Activated T-cell treated with anti-CD3 and anti-CD28 coated beads, Interleukin-2, amount 50 U/mL, for 24 hours (primary cell): ENCODE measurements around the gene DDX39A.

Source experiments
- DNase-seq: peaks from one replicate; pipeline ENCODE4 v3.0.0-alpha.2; 2020
- H3K27ac Mint-ChIP-seq: 2 replicates; pipeline ENCODE4 v1.8.0; 2020; ENCODE audit warnings: mild to moderate bottlenecking, mixed read lengths
- H3K27me3 Mint-ChIP-seq: 2 replicates; pipeline ENCODE4 v1.8.0; 2020; ENCODE audit warnings: mixed read lengths
- H3K36me3 Mint-ChIP-seq: 2 replicates; pipeline ENCODE4 v1.8.0; 2020; ENCODE audit warnings: low read depth, mixed read lengths
- H3K4me1 Mint-ChIP-seq: 2 replicates; pipeline ENCODE4 v1.8.0; 2020; ENCODE audit warnings: low read depth, mixed read lengths
- H3K4me3 Mint-ChIP-seq: 2 replicates; pipeline ENCODE4 v1.8.0; 2020; ENCODE audit warnings: mild to moderate bottlenecking, moderate library complexity, mixed read lengths
- H3K9me3 Mint-ChIP-seq: 2 replicates; pipeline ENCODE4 v1.8.0; 2020; ENCODE audit warnings: mixed read lengths

DDX39A gene

GRCh38 chr19:14441041-14441938, 22.1 kb upstream of the DDX39A start:
- Mint-ChIP-seq H3K36me3 (peaks cover 75% of the 10 kb centered on the region), H3K27ac (peak overlapping the region; percentile 35), H3K4me3 (peak overlapping the region; percentile 87), H3K9me3 (no peaks in the 10 kb centered on the region), H3K27me3 (no peaks in the 10 kb centered on the region), H3K4me1 (peaks cover 44% of the 10 kb centered on the region)
- no peak for DNase-seq

- Mint-ChIP-seq H3K27me3 (no peaks in the 10 kb centered on the region), H3K4me1 (peaks cover 47% of the 10 kb centered on the region), H3K9me3 (no peaks in the 10 kb centered on the region), H3K4me3 (peak overlapping the region; percentile 87), H3K27ac (peak overlapping the region; percentile 94), H3K36me3 (peaks cover 67% of the 10 kb centered on the region)
- DNase-seq: peak; percentile 85
These were observed 20.9 kb upstream of the DDX39A start for GRCh38 chr19:14440049-14440448.

GRCh38 chr19:14439014-14439413, 19.9 kb upstream of the DDX39A start:
- H3K27ac Mint-ChIP-seq: peak overlapping the region; percentile 89
- peak overlapping the region; percentile 87 for H3K4me3 Mint-ChIP-seq
- H3K9me3 Mint-ChIP-seq: no peaks in the 10 kb centered on the region
- H3K36me3 Mint-ChIP-seq: peaks cover 64% of the 10 kb centered on the region
- H3K4me1 Mint-ChIP-seq: peaks cover 53% of the 10 kb centered on the region
- no peaks in the 10 kb centered on the region for H3K27me3 Mint-ChIP-seq
- no peak for DNase-seq

- H3K4me1 Mint-ChIP-seq: peaks cover 52% of the 10 kb centered on the region
- no peaks in the 10 kb centered on the region for H3K9me3 Mint-ChIP-seq
- no peaks in the 10 kb centered on the region for H3K27me3 Mint-ChIP-seq
- H3K27ac Mint-ChIP-seq: peak overlapping the region; percentile 89
- DNase-seq: no peak
- peaks cover 53% of the 10 kb centered on the region for H3K36me3 Mint-ChIP-seq
- no peak overlapping the region for H3K4me3 Mint-ChIP-seq
These were observed 18.5 kb upstream of the DDX39A start for GRCh38 chr19:14437578-14438140.

- Mint-ChIP-seq H3K9me3 (no peaks in the 10 kb centered on the region), H3K27ac (peak overlapping the region; percentile 90), H3K36me3 (peaks cover 36% of the 10 kb centered on the region), H3K4me1 (peaks cover 52% of the 10 kb centered on the region), H3K27me3 (no peaks in the 10 kb centered on the region), H3K4me3 (peak overlapping the region; percentile 82)
- no peak for DNase-seq
These were observed 16.3 kb upstream of the DDX39A start for GRCh38 chr19:14435320-14436050.

- Mint-ChIP-seq H3K27me3 (no peaks in the 10 kb centered on the region), H3K9me3 (no peaks in the 10 kb centered on the region), H3K4me1 (peaks cover 45% of the 10 kb centered on the region), H3K4me3 (peak overlapping the region; percentile 82), H3K27ac (peak overlapping the region; percentile 90), H3K36me3 (peaks cover 30% of the 10 kb centered on the region)
- peak; percentile 53 for DNase-seq
These were observed 15.6 kb upstream of the DDX39A start for GRCh38 chr19:14434543-14435319.

GRCh38 chr19:14433554-14434501, 14.7 kb upstream of the DDX39A start:
- Mint-ChIP-seq H3K4me1 (peaks cover 38% of the 10 kb centered on the region), H3K27ac (peak overlapping the region; percentile 90), H3K4me3 (peak overlapping the region; percentile 82), H3K27me3 (no peaks in the 10 kb centered on the region), H3K9me3 (no peaks in the 10 kb centered on the region), H3K36me3 (peaks cover 30% of the 10 kb centered on the region)
- peak; percentile 62 for DNase-seq

GRCh38 chr19:14432791-14433553, 13.8 kb upstream of the DDX39A start, which contains the start of gene PKN1:
Gene PKN1, plus strand, starts transcription at chr19:14433306. Its CDS starts 216 bp downstream, at chr19:14433522.
- Mint-ChIP-seq H3K4me1 (peaks cover 33% of the 10 kb centered on the region), H3K36me3 (peaks cover 28% of the 10 kb centered on the region), H3K27ac (peak within 1 kb of the TSS; percentile 90), H3K27me3 (no peaks in the 10 kb centered on the region), H3K9me3 (no peaks in the 10 kb centered on the region), H3K4me3 (peak within 1 kb of the TSS; percentile 82)
- DNase-seq: peak; percentile 80

- Mint-ChIP-seq H3K27me3 (no peaks in the 10 kb centered on the region), H3K36me3 (peaks cover 12% of the 10 kb centered on the region), H3K4me3 (no peak overlapping the region), H3K4me1 (peaks cover 27% of the 10 kb centered on the region), H3K27ac (peak overlapping the region; percentile 7), H3K9me3 (no peaks in the 10 kb centered on the region)
- no peak for DNase-seq
These were observed 11.6 kb upstream of the DDX39A start for GRCh38 chr19:14430712-14431111.

- Mint-ChIP-seq H3K36me3 (peaks cover under 1% of the 10 kb centered on the region), H3K4me3 (no peak overlapping the region), H3K27me3 (no peaks in the 10 kb centered on the region), H3K4me1 (peaks cover 12% of the 10 kb centered on the region), H3K9me3 (no peaks in the 10 kb centered on the region), H3K27ac (no peak overlapping the region)
- DNase-seq: no peak
These were observed 9.8 kb upstream of the DDX39A start for GRCh38 chr19:14428882-14429416.

GRCh38 chr19:14427461-14427860, 8.3 kb upstream of the DDX39A start:
- Mint-ChIP-seq H3K9me3 (no peaks in the 10 kb centered on the region), H3K4me3 (no peak overlapping the region), H3K27me3 (no peaks in the 10 kb centered on the region), H3K27ac (no peak overlapping the region), H3K36me3 (no peaks in the 10 kb centered on the region), H3K4me1 (peaks cover 8% of the 10 kb centered on the region)
- no peak for DNase-seq

GRCh38 chr19:14425696-14426138, 6.6 kb upstream of the DDX39A start:
- no peaks in the 10 kb centered on the region for H3K9me3 Mint-ChIP-seq
- no peak overlapping the region for H3K27ac Mint-ChIP-seq
- H3K4me1 Mint-ChIP-seq: no peaks in the 10 kb centered on the region
- DNase-seq: no peak
- H3K36me3 Mint-ChIP-seq: no peaks in the 10 kb centered on the region
- no peak overlapping the region for H3K4me3 Mint-ChIP-seq
- H3K27me3 Mint-ChIP-seq: no peaks in the 10 kb centered on the region
